HG02884 (cell line): ENCODE data around the gene COX7C.
A peak's percentile ranks its signal among the peaks of the same experiment; 100 is the strongest.
"Not testable (repeated sequence)": the region's sequence is repeated elsewhere in the genome, so short reads cannot be mapped to it uniquely, and the experiment has no call there.

Experiments used
- ATAC-seq: cut with Tn5 transposase; IDR thresholded peaks from one replicate; pipeline ENCODE4 v1.9.1; 2021; ENCODE audit warnings: mild to moderate bottlenecking, moderate library complexity; ENCODE audit not compliant: unreplicated experiment

The COX7C gene, protein sequence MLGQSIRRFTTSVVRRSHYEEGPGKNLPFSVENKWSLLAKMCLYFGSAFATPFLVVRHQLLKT

DNA sequence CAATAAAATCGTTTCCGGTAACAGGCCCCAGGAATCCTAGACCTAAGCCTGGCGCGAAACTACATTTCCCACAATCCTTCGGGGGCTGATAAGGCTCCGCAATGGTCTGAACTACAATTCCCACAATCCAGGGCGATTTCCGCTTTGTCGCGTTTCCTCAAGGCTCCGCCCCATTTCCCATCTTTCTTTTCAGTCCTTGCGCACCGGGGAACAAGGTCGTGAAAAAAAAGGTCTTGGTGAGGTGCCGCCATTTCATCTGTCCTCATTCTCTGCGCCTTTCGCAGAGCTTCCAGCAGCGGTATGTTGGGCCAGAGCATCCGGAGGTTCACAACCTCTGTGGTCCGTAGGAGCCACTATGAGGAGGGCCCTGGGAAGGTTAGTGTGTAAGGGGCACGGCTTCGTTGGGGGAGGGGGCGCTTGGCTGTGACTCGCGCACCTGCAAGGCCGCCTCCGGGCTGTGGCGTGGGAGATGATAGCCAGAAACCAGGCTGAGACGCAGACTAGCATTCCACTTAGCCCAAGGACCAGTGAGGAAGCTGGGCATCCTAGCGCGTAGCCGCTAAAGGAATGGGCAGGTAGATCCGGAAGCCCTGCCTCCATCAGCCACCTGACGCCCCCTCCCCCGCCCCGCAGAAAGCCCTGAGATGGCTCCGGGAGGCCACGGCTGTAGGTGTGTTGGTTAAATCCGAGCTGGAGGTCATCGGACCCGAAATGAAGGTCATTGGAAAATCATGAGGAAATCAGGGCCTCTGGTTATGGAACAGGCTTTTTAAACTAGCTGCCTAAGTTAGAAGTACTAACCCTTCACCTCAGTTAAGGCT is at the start of gene COX7C:
TSS of gene COX7C (plus strand) at position 186 of the 821 bp plus-strand sequence. CDS start at position 301, 115 bp downstream.
- ATAC-seq: peak; percentile 97

DNA sequence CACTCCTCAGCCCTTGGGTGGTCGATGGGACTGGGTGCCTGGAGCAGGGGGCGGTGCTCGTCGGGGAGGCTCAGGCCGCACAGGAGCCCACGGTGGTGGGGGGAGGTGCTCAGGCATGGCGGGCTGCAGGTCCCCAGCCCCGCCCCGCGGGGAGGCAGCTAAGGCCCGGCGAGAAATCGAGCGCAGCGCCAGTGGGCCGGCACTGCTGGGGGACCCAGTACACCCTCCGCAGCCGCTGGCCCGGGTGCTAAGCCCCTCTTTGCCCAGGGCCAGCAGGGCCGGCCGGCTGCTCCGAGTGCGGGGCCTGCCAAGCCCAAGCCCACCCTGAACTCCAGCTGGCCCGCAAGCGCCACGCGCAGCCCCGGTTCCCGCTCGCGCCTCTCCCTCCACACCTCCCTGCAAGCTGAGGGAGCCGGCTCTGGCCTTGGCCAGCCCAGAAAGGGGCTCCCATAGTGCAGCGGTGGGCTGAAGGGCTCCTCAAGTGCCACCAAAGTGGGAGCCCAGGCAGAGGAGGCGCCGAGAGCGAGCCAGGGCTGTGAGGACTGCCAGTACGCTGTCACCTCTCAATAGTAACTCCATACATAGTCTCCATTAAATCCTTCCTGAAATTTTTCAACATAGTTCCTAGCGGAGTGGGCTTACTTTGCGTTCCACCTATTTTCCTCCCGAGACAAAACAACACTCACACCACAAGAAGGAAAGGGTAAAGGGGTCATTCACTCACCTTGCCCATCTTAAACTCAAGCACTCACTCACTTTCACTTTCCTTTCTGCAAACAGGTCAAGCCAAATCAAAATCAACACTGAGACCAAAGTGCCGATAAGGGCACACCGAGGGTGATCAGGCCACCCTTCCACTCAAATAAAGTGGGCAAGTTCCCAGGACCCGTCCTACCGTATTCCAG is 48.0 kb upstream of the COX7C start:
- ATAC-seq: not testable (repeated sequence)

DNA sequence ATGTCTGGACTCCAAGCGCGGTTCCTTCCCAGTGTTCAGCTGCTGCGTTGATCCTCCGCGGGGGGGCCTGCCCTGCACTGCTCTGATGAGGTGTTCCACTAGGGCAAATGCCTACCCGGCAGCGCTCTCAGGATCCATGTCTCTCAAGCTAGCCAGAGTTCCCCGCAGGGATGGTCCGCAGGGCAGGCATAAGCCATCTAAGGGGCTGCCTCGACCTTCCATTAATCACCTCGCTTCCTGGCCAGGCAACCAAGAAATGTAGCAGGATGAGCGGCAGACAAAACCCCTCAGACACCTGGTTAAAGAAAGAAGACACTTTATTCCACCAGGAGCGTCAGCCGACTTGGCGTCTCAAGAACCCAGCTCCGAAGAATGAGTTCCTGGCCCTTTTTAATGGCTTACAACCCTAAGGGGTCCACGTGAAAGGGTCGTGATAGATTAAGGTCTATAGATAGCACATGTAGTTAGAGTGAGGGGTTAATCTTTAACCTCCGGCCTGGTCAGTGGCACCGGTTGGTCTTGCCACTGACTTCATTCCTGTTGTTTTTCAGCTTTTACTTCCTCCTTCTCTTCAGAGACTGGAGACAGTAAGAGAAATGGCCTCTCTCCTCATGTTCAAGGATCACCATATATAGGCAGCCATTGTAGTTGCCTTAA is 47.2 kb upstream of the COX7C start:
- ATAC-seq: no peak

DNA sequence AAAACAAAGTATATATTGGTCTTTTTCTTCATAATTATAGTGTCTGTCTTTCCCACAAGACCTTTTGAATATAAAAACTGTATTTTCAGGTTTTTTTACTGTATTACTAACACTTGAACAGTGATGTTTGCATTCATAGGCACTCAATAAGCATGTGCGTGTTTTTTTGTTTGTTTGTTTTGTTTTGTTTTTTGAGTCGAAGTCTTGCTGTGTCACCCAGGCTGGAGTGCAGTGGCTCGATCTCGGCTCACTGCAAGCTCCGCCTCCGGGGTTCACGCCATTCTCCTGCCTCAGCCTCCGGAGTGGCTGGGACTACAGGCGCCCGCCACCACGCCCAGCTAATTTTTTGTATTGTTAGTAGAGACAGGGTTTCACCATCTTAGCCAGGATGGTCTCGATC is 46.6 kb upstream of the COX7C start:
- ATAC-seq: not testable (repeated sequence)

DNA sequence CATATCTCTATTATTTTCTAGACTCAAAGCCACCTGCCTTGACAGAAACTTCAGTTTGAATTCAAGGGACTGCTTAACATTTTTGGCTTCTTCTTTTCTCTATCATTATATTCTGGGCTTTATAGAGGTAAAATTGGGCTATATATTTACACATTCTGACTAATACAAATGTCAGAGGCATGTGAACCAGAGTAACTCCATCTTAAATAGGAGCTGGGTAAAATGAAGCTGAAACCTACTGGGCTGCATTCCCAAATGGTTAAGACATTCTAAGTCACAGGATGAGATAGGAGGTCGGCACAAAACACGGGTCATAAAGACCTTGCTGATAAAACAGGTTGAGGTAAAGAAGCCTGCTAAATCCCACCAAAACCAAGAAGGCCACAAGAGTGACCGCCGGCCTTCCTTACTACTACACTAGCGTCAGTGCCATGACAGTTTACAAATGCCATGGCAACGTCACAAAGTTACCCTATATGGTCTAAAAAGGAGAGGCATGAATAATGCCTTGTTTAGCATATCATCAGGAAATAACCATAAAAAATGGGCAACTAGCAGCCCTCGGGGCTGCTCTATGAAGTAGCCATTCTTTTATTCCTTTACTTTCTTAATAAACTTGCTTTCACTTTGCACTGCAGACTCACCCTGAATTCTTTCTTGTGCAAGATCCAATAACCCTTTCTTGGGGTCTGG is 44.8 kb upstream of the COX7C start:
- no peak for ATAC-seq

DNA sequence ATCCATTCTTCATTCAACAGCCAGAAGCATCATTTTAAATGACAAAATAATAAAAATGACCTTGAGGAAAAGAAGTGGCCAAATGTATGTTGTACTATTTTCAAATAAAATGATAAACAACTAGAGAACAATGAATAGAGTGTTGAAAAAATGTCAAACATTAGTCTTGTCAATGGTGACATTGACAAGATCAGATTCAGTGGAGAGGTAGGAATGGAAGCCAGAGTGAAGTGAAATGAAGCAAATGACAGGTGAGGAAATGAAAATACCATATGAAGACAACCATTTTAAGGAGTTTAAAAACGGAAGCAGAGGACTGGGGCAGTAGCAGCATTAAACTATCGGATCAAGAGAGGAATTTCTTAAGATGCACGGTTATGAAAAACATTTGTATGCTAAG is 38.2 kb upstream of the COX7C start:
- no peak for ATAC-seq

DNA sequence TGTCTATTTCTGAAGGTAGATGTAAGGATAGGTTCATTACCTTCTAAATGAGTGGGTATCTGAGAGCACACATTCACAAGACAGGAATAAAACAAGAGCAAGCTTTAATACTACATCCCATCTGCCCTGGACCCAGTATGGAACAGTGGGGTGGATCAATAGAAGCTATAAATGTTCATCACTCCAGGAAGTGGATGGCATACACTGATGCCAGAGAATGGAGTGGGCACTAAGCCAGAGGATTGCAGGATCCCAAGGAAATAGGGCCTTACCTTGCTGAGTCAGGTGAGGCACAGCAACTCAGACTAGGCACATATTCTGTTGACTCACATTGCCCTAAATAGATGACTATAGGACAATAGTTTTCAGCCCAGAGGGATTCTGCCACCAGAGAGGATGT is 21.3 kb upstream of the COX7C start:
- ATAC-seq: no peak

DNA sequence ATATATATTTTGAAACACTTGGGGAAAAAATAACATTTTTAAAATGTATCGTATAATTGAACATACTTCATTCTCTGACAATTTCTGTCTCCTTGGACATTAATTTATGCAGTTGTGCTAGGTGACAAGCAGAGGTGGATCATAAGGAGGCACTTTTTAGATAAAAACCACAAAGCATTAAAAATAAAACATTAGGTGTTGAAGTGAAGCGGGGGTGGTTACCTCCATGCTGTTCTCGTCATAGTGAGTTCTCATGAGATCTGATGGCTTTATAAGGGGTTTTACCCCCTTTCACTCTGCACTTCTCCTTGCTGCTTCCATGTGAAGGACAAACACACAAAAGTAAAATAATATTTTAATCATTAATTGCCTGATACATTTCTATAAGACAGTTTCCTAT is 11.9 kb upstream of the COX7C start:
- no peak for ATAC-seq

DNA sequence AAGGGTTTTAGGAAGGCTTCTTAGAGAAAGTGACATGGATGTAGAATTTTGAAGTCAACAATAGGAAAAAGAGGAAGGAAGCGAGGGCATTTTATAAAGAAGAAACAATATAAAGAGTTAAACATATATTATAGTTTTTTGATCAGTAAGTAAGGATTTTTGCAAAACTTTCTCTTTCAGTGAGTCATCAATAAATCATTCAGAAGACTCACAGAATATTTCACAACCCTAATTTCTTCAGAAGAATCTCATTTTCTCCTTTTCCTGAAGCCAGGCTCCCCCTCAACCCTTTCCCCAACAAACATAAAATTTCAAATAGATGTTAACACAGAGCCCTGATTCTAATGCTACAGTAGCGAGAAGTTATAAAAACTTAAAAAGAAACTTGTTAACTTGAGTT is 4.3 kb upstream of the COX7C start:
- no peak for ATAC-seq

DNA sequence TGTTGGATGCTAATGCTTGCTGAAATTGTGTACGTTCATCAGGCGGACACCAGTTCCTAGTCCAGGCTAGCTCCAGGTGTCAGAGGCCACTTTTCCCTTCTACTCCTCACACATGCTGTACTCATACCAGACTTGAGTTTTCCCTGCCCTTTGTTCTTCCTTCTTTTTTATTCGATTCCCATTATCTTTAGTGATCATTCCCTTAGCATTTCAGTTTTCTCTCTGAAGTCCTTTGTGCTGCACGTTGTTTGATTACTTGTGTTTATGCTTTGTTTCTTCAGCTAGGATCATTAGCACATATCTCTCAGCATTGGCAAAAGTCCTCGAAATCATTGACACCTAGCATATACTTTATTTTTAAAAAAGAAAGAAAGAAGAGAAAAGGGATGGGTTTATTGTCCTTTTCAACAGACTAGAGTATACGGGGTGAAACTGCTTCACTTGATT is 409 bp upstream of the COX7C start:
- no peak for ATAC-seq

DNA sequence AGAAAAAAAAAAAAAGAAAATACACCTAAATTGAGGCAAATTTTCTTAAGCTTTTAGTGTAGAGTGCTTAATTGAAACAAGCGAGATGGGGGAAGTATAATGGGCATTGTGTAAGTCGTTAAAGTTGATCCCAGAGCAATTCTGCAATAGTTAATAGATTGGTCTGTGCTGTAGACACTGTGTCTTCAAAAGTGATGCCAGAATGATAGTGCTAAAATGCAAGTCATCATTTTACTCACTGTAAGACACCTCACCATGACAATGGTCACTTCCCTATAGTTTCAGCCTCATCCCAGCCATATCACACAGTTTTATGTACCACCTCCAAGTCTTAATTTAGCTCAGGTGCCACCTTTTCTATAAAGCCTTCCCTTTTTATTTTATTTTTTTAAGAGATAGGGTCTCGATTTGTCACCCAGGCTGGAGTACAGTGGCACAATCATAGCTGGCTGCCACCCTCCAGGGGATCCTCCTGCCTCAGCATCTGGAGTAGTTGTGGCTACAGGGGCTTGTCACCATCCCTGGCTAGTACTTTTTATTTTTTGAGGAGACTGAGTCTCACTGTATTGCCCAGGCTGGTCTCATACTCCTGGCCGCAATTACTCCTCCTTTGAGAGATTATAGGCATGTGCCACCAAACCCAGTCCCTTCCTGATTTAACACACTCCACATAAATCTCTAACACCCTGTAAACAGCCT is 6.2 kb downstream of the COX7C start:
- no peak for ATAC-seq

DNA sequence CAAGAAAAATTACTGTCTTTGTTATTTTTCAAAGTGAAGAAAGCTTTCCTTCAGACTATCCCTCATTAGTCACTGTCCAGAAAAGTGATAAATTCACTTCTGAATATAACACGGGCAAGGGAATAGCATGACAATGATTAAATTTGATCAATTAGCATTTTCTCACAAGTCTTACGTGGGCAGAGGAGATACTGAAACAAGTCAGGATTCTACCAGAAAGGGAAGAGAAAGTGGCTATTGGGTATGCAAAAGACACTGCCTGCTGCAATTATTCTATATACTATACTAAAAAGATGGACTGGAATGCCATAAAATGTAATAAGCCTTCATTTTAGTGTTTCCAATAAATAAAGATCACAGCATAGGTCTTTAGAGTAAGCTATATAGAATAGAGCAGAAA is 7.4 kb downstream of the COX7C start:
- no peak for ATAC-seq

DNA sequence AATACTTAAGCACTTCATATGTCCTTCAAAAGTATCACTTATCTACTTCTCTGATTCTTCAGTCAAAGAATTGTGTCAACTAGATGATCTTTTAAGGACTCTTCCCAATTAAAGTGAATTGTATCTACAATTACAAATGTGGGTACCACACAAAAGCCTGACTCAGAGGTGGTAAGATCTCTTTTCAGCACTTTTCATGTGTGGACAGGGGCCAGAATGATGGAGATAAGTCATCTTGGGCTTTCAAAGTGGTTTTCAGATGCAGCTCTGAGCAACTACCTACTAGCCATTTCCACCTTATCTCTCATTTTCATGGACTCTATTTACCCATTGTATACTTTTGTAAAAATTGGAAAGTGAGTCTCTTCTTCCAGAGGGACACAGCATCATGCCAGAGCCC is 8.4 kb downstream of the COX7C start:
- ATAC-seq: no peak

DNA sequence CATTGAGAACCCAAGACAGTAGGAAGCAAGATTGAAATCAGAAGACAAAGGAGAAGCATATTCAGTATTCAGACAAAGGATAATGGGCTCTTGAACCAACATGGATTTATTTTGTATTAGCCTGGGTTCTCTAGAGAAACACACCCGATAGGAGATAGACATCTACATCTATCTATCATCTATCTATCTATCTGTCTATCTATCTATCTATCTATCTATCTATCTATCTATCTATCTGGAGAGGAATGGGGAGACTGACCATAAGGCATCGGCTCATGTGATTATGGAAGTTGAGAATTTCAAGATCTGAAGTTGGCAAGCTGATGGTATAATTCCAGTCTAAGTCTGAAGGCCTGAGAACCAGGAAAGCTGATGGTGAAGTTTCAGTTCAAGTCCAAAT is 13.4 kb downstream of the COX7C start:
- no peak for ATAC-seq

DNA sequence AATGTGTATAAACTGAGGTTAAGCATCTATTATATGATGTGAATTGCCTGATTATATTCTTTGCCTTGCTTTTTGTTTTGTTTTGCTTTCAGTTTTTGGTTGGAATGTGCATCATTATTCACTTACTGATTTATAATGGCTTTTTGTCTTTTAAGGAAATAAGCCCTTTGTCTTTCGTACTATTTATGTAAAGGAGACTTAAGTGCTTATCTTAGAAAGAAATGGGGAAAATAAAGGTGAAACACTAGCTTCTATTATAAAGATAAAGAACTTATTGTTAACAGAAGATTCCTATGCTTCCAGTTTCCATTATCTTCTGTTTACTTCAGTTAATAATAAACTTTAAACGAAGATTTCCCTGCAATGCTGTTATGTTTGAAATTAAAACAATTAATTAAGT is 23.3 kb downstream of the COX7C start:
- no peak for ATAC-seq

DNA sequence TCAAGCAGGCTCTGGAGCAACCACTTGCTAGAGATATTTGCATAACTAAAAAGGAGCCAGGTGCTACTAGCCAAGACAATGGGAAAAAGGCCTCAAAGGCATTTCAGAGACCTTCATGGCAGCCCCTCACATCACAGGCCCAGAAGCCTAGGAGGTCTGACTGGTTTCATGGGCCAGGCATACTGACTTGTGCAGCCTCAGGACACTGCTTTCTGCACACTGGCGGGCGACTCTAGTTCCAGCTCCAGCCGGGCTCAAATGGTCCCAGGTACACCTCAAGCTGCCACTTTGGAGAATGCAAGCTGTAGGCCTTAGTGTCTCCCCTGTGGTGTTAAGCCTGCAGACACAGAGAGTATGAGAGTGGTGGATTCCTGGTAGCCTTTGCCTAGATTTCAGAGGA is 27.1 kb downstream of the COX7C start:
- no peak for ATAC-seq

DNA sequence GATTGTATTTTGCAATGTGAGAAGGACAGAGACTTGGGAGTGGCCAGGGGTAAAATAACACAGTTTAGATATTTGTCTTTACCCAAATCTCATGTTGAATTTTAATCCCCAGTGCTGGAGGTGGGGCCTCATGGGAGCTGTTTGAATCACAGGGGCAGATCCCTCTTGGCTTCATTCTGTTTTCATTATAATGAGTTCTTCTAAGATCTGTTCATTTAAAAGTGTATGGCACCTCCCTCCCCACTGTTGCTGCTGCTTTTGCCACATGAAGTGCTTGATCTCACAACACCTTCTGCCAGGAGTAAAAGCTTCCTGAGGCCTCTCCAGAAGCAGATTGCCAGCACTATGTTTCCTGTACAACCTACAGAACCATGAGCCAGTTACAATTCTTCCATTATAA is 28.1 kb downstream of the COX7C start:
- no peak for ATAC-seq

DNA sequence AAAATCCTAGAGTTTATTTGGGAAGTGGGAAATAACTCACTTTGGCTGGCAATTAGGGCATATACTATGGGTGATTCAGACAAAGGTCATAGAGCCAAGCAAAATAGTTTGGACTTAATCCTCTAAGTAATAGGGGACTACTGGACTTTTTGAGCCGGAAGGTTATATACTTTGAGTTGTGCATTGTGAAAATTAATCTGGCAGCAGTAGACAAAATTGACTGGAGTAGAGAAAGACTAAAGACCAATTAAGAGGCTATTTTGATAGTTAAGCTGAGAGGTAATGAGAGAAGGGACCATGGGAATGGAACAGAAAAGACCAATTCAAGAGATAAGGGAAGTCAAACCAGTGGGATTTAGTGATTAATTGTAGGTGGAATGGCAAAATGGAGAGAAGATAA is 28.9 kb downstream of the COX7C start:
- ATAC-seq: no peak

DNA sequence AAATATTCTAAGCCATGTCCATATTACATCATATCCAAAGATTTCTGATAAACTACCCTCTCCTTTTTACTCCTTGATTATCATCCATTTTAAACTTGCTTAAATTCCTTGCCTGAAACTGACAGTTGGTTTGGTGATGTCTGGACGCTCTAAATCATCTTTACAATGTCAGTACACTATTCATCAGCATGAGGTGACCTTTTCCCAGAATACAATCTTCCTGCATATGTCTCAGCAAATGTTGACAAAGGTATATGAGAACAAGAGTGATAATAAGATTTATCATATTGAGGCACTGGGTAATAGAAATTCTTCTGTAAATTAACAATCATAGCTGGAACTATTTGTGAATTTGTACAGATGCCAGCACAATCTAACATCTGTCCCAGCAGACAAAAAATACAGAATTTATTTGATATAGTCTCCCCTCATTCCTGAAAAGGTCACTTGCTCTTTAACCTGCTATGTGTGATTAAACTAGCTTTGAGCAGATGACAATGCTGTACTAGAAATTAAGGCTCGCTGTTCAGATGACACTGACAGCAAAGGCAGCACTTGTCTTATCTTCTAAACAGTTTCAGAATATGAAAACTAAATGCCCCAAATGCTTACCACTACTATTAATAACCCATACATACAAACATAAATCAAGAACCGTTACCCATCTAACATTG is 32.2 kb downstream of the COX7C start:
- ATAC-seq: no peak

DNA sequence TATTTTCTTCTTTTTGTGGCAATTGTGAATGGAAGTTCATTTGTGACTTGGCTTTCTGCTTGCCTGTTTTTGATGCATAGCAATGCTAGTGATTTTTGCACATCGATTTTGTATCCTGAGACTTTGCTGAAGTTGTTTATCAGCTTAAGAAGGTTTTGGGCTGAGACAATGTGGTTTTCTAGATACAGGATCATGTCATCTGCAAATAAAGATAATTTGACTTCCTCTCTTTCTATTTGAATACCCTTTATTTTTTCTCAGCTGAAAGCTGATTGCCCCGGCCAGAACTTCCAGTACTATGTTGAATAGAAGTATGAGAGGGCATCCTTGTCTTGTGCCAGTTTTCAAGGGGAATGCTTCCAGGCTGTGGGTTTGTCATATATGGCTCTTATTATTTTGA is 43.0 kb downstream of the COX7C start:
- ATAC-seq: not testable (repeated sequence)
